Measurements from ENCODE around the gene MED25. TPM values are rescaled to one million over a fixed set of nuclear protein-coding genes. Genes with fewer than 3 reads are reported as not detected.

The MED25 gene
- total RNA-seq, 2 experiments from 2014 or later = 65.3 to 67.9 TPM

DNA sequence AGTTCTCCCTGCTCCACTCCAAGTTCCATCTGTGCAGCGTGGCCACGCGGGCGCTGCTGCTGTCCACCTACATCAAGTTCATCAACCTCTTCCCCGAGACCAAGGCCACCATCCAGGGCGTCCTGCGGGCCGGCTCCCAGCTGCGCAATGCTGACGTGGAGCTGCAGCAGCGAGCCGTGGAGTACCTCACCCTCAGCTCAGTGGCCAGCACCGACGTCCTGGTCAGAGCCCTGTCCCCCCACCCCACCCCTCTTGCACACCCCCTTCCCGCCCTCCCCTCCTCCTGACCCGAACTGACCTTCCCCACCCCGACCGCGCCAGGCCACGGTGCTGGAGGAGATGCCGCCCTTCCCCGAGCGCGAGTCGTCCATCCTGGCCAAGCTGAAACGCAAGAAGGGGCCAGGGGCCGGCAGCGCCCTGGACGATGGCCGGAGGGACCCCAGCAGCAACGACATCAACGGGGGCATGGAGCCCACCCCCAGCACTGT is 16.6 kb upstream of the MED25 start:
- ChIA-PET CTCF (no interaction called here), POLR2A (interaction anchor here (1.4 kb wide), 1 partner anchor 11 kb away, joined by 4 read pairs; no protein-coding TSS in a partner anchor)
- Mint-ChIP-seq H3K4me3 (no peak overlapping the region), H3K9me3 (no peaks in the 10 kb centered on the region), H3K27me3 (no peaks in the 10 kb centered on the region), H3K4me1 (peaks cover 3% of the 10 kb centered on the region), H3K36me3 (ENCODE audit: low read depth) (peaks cover 35% of the 10 kb centered on the region), H3K27ac (no peak overlapping the region)
- no peak for DNase-seq

DNA sequence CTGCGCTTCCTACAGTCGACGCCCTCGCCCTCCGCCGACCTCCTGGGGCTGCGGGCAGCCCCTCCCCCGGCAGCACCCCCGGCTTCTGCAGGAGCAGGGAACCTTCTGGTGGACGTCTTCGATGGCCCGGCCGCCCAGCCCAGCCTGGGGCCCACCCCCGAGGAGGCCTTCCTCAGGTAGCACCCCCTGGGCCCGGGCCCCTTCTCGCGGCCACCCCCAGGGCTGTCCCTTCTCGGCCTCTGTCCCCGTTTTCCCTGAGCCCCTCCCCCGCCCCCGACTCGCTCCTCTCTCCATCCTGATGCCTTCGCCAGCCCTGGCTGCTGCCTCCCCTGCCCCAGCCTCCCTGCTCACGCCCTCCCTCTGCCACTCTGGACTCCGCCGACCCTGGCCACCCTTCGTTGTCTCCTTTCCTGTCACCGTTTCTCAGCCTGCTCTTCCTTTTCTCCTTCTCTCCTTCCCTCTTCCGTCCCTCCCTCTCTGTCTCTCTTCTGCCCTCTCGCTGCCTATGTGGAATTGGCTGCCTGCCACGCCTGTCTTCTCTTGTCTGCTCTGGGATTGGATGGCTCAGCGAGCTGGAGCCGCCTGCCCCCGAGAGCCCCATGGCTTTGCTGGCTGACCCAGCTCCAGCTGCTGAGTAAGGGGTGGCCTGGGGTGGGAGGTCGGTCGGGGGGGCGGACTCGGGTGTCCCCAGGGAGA is 16.0 kb upstream of the MED25 start:
- POLR2A ChIA-PET = no interaction called here

DNA sequence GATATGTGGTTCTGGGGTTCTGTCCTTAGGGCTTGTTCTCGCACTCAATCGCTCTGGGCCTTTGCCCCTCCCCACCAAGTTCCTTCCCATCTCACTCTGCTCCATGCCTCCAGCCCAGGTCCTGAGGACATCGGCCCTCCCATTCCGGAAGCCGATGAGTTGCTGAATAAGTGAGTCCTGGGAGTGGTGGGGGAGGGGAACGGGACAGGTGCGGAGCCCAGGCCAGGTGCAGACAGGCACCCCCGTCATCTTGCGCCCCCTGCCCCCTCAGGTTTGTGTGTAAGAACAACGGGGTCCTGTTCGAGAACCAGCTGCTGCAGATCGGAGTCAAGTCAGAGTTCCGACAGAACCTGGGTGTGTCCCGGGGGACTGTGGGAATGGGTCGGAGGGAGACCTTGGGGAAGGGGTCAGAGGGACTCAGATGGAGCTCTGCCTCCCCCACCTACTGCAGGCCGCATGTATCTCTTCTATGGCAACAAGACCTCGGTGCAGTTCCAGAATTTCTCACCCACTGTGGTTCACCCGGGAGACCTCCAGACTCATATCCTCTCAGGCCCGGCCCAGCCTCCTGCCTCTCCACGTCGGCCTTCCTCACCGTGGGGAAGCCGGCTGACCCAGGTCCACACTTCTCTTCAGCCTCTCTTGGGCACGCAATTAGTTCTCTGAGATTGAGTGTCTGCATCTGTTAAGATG is 15.1 kb upstream of the MED25 start:
- H3K27ac Mint-ChIP-seq = no peak overlapping the region
- H3K36me3 Mint-ChIP-seq (ENCODE audit: low read depth) = peaks cover 36% of the 10 kb centered on the region
- H3K4me1 Mint-ChIP-seq = peaks cover 11% of the 10 kb centered on the region
- no peak overlapping the region for H3K4me3 Mint-ChIP-seq
- POLR2A ChIA-PET = no interaction called here
- H3K9me3 Mint-ChIP-seq = no peaks in the 10 kb centered on the region
- H3K27me3 Mint-ChIP-seq = no peaks in the 10 kb centered on the region
- CTCF ChIA-PET = interaction anchor here (1.0 kb wide), 1 partner anchor 10 kb away, joined by 3 read pairs; the partner anchor contains the start of gene FUZ
- no peak for DNase-seq

More for the DNA sequence above, 16.0 kb upstream of the MED25 start:
- no peaks in the 10 kb centered on the region for H3K27me3 Mint-ChIP-seq
- no peak overlapping the region for H3K4me3 Mint-ChIP-seq
- peaks cover 34% of the 10 kb centered on the region for H3K36me3 Mint-ChIP-seq (ENCODE audit: low read depth)
- CTCF ChIA-PET = no interaction called here
- no peak for DNase-seq
- peaks cover 3% of the 10 kb centered on the region for H3K4me1 Mint-ChIP-seq
- no peak overlapping the region for H3K27ac Mint-ChIP-seq
- H3K9me3 Mint-ChIP-seq = no peaks in the 10 kb centered on the region

DNA sequence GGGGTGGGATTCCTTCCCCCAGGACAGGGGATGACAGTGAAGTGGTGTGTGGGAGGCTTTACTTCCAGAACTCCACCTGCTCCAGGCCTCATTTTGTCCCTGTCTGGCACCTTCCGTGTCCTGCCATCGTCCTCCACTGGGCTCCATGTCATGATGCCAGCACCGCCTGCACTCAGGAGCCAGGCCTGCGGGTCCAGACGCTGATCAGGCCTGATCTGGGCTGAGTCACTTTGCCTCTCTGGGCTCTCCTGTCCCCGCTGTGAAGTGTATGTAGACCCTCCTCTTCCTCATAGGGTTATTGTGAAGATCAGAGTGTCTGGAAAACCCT is 14.6 kb upstream of the MED25 start:
- peaks cover 37% of the 10 kb centered on the region for H3K36me3 Mint-ChIP-seq (ENCODE audit: low read depth)
- H3K27me3 Mint-ChIP-seq = no peaks in the 10 kb centered on the region
- DNase-seq = no peak
- ChIA-PET POLR2A (no interaction called here), CTCF (interaction anchor here (1.0 kb wide), 1 partner anchor 10 kb away, joined by 3 read pairs; the partner anchor contains the start of gene FUZ)
- H3K9me3 Mint-ChIP-seq = no peaks in the 10 kb centered on the region
- H3K4me1 Mint-ChIP-seq = peaks cover 15% of the 10 kb centered on the region
- no peak overlapping the region for H3K4me3 Mint-ChIP-seq
- no peak overlapping the region for H3K27ac Mint-ChIP-seq

DNA sequence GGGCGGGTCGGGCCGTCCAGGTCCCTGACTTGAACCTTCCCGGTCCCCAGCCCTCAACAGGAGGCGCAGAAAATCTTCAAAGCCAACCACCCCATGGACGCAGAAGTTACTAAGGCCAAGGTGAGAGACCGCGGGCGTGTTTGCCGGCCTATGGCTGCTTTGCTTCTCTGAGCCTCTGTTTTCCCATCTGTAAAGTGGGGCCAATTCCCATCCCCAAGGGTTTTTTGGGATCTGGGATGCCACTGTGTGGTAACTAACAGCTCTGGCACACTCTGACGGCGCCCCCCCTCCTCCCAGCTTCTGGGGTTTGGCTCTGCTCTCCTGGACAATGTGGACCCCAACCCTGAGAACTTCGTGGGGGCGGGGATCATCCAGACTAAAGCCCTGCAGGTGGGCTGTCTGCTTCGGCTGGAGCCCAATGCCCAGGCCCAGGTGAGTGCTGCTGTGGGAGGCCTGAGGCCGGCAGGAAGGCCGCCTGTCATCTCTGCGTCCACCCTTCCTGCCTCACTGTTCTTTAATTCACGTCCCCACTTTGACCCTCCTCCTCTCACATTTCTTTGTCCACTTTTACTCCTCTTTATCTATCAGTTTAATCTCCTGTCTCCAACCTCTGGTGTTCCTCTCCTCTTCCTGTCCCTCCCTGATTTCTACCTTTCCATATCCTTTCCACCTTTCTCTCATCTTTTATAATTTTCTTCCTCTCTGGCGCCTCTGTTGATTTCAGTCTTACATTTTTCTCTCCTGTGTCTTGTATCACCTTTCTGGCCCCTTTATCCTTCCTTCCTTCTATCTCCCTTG is 12.1 kb upstream of the MED25 start:
- Mint-ChIP-seq H3K4me3 (no peak overlapping the region), H3K4me1 (peaks cover 28% of the 10 kb centered on the region), H3K27ac (peak overlapping the region; percentile 74), H3K27me3 (no peaks in the 10 kb centered on the region), H3K36me3 (ENCODE audit: low read depth) (peaks cover 28% of the 10 kb centered on the region), H3K9me3 (no peaks in the 10 kb centered on the region)
- DNase-seq = no peak
- POLR2A ChIA-PET = interaction anchor here (1.3 kb wide), 1 partner anchor 13 kb away, joined by 4 read pairs; no protein-coding TSS in a partner anchor
- CTCF ChIA-PET = no interaction called here

DNA sequence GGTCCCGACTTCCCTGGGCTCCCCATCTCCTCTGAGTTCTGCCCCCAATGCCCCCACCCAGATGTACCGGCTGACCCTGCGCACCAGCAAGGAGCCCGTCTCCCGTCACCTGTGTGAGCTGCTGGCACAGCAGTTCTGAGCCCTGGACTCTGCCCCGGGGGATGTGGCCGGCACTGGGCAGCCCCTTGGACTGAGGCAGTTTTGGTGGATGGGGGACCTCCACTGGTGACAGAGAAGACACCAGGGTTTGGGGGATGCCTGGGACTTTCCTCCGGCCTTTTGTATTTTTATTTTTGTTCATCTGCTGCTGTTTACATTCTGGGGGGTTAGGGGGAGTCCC is 11.5 kb upstream of the MED25 start:
- no peak for DNase-seq

DNA sequence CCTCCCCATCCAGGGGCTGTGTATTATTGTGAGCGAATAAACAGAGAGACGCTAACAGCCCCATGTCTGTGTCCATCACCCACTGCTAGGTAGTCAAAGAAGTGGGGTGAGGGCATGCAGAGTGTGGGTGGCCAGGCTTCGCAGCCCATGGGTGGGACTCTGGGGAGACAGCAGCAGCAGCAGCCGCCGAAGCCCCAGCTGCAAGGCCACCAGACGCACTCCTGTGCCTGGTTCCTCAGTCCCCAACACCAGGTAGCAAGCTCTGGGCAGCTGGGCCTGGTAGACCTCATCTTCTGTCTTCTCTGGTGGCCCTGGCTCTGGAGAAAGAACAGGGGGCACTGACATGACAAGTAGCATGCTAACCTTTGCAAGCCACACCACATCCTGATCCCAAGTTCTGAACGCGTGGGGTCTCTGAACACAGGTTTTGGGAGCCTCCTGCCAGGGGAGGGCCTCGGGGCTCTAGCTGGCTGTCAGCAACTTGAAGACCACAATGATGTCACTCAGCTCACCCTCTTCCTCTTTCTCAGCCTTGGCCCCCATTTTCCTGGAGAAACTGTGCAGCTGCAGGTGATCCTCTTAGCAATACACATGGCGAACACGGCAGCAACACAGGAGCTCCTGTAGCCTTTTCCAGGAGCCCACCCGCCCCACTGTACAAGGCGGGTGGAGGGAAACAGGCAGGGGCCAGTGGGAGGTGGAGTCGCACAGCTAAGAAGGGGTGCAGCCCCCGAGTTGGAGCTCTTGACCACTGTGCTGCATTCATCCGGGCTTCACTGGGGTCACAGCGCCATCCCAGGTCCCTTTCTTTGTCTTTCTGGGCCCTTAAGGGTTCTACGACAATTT is 10.8 kb upstream of the MED25 start:
- no peaks in the 10 kb centered on the region for H3K27me3 Mint-ChIP-seq
- no peak for DNase-seq
- ChIA-PET CTCF (no interaction called here), POLR2A (interaction anchor here (0.7 kb wide), 1 partner anchor 12 kb away, joined by 4 read pairs; no protein-coding TSS in a partner anchor)
- H3K9me3 Mint-ChIP-seq = no peaks in the 10 kb centered on the region
- no peak overlapping the region for H3K4me3 Mint-ChIP-seq
- H3K27ac Mint-ChIP-seq = peak overlapping the region; percentile 75
- H3K36me3 Mint-ChIP-seq (ENCODE audit: low read depth) = peaks cover 28% of the 10 kb centered on the region
- H3K4me1 Mint-ChIP-seq = peaks cover 32% of the 10 kb centered on the region

More for the DNA sequence above, 11.5 kb upstream of the MED25 start:
- peaks cover 28% of the 10 kb centered on the region for H3K4me1 Mint-ChIP-seq
- peak overlapping the region; percentile 74 for H3K27ac Mint-ChIP-seq
- ChIA-PET POLR2A (no interaction called here), CTCF (no interaction called here)
- no peaks in the 10 kb centered on the region for H3K27me3 Mint-ChIP-seq
- no peaks in the 10 kb centered on the region for H3K9me3 Mint-ChIP-seq
- H3K36me3 Mint-ChIP-seq (ENCODE audit: low read depth) = peaks cover 28% of the 10 kb centered on the region
- no peak overlapping the region for H3K4me3 Mint-ChIP-seq

DNA sequence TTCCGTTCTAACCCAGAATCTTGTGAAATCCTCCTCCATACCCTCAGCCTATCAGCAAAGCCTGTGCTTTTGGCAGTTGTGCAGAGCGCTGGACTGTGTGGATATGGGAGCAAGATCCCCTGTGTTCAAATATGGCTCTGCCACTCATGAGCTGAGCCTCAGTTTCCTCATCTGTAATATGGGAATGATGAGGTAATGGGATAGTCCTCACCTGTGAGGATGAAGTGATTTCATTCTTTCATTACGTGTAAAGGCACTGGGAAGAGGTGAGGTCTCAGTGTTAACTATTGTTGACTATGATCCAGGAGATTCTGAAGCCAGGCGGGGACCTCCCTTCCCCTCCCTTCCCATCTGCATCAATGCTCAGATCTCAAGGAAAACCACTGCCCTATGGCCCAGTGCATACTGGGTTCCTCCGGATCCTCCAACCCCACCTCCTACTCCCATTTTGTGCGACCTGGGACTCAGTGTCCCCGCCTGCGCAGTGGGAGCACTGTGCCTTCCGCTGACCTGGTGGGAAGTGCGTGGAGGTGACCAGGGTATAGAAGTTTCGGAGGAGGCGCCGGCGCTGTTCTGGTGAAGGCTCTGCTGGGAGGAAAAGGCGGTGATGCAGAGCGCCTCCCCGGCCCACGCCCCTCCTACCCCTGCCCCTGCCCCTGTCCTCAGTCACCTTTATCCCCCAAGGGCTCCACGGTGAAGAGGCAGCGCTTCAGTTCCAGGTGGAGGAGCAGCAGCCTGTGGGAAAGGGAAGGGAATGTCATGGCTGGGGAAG is 10.0 kb upstream of the MED25 start:
- peak overlapping the region; percentile 84 for H3K4me3 Mint-ChIP-seq
- ChIA-PET CTCF (no interaction called here), POLR2A (interaction anchor here (0.7 kb wide), 1 partner anchor 11 kb away, joined by 4 read pairs; no protein-coding TSS in a partner anchor)
- no peaks in the 10 kb centered on the region for H3K9me3 Mint-ChIP-seq
- H3K36me3 Mint-ChIP-seq (ENCODE audit: low read depth) = peaks cover 24% of the 10 kb centered on the region
- no peaks in the 10 kb centered on the region for H3K27me3 Mint-ChIP-seq
- peaks cover 38% of the 10 kb centered on the region for H3K4me1 Mint-ChIP-seq
- DNase-seq = no peak
- H3K27ac Mint-ChIP-seq = peak overlapping the region; percentile 67

DNA sequence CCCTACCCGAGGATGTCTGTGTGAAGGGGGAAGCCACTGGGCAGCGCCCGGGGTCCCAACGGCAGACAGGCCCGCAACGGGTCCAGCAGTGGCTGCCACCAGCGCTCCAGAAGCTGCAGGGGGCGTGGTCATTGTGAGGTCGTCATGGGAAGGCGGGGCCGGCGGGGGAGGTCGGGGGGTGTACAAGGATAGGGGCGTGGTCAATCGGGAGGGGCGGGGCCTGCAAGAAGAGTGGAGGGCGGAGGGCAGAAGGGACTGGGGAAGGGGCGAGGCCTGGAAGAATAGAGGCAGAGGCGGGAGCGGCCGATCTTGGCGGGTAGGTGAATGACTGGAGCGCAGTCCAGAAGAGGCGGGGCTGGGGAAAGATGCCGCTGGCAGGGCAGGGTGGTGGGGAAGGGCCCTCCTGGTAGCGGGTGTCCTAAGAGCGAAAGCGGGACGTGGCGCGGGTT is 9.4 kb upstream of the MED25 start:
- H3K4me1 Mint-ChIP-seq = peaks cover 43% of the 10 kb centered on the region
- H3K4me3 Mint-ChIP-seq = peak overlapping the region; percentile 84
- H3K36me3 Mint-ChIP-seq (ENCODE audit: low read depth) = peaks cover 17% of the 10 kb centered on the region
- peak; percentile 90 for DNase-seq
- ChIA-PET CTCF (no interaction called here), POLR2A (interaction anchor here (2.0 kb wide), 1 partner anchor 10 kb away, joined by 9 read pairs; the partner anchor contains the start of gene MED25)
- no peaks in the 10 kb centered on the region for H3K9me3 Mint-ChIP-seq
- peak overlapping the region; percentile 67 for H3K27ac Mint-ChIP-seq
- H3K27me3 Mint-ChIP-seq = no peaks in the 10 kb centered on the region

DNA sequence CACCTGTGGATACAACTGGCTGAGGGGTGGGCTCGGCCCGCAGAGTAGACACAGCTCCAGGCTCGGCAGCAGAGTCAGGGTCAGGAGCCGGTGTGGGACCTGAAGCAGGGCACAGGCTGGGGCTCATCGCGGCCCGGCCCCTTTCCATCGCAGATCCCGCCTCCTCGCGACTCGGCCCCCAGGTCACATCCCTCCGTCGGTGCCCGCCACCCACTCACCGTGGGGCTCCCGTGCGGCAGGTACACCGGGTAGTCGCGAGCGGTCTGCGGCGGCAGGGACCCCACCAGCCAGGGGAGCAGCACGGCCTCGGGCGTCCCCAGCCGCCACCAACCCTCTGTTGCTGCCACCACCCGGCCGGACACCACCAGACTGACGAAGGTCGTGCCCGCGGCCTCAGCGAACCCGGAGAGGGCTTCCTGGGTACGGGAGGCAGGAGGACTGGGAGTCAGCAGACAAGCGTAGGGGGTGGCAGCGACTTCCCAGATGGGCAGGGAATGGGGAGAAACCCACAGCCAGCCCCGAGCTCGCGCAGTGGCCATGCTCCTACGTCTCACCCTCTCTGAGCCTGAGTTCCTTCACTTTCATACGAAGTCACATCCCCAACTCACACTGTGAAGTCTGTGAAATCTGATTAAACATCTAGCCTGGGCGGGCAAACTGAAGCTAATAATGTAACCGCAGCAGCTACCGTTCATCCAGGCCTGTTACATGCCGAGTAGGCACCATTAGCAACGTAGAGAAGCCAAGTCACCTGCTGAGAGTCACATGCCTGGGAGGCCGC is 8.7 kb upstream of the MED25 start:
- CTCF ChIA-PET = no interaction called here
- peak; percentile 62 for DNase-seq
- Mint-ChIP-seq H3K9me3 (no peaks in the 10 kb centered on the region), H3K4me1 (peaks cover 49% of the 10 kb centered on the region), H3K27ac (peak overlapping the region; percentile 67), H3K36me3 (ENCODE audit: low read depth) (peaks cover 17% of the 10 kb centered on the region), H3K27me3 (no peaks in the 10 kb centered on the region), H3K4me3 (peak overlapping the region; percentile 84)
- POLR2A ChIA-PET = interaction anchor here (0.9 to 2.0 kb wide), 3 partner anchors 9 to 58 kb away, joined by 4 to 9 read pairs (median 8); partner anchors contain the start of genes MED25 and PNKP

DNA sequence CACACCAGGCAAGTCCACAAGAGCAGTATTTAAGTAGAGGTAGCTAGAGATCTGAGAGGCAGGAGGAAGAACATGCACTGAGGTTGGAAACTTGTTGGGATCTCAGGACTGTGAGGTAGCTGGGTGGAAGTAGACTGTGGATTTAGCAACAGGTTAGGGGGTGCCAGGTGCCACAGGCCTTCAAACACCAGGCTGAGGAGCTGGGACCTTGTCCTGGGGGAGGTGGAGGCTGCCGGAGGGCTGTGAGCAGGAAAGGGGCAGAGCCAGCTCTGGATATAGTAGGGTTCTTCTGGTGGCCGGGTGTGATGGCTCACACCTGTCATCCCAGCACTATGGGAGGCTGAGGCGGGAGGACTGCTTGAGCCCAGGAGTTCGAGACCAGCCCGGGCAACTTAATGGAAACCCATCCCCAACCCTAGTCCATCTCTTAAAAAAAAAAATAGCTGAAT is 8.1 kb upstream of the MED25 start:
- H3K27ac Mint-ChIP-seq = peak overlapping the region; percentile 12
- H3K36me3 Mint-ChIP-seq (ENCODE audit: low read depth) = peaks cover 13% of the 10 kb centered on the region
- no peak for DNase-seq
- peaks cover 49% of the 10 kb centered on the region for H3K4me1 Mint-ChIP-seq
- ChIA-PET POLR2A (interaction anchor here (0.9 to 2.0 kb wide), 3 partner anchors 9 to 58 kb away, joined by 4 to 9 read pairs (median 8); partner anchors contain the start of genes MED25 and PNKP), CTCF (no interaction called here)
- H3K9me3 Mint-ChIP-seq = no peaks in the 10 kb centered on the region
- no peaks in the 10 kb centered on the region for H3K27me3 Mint-ChIP-seq
- peak overlapping the region; percentile 84 for H3K4me3 Mint-ChIP-seq

Data from activated CD4-positive, alpha-beta memory T cell treated with anti-CD3 and anti-CD28 coated beads, Interleukin-2, amount 10 ng/mL, durations not matched to agents 7 days and 5 days (primary cell).